HG03442 (cell line): ENCODE measurements around the gene SHOC2.
"Not testable (repeated sequence)": the region's sequence is repeated elsewhere in the genome, so short reads cannot be mapped to it uniquely, and the experiment has no call there.

Experiments used
- ATAC-seq: cut with Tn5 transposase; IDR thresholded peaks from one replicate; pipeline ENCODE4 v1.9.1; 2021; ENCODE audit warnings: mild to moderate bottlenecking, moderate library complexity; ENCODE audit not compliant: unreplicated experiment

The SHOC2 gene

GRCh38 chr10:110901954-110902819 lies 17.2 kb upstream of the SHOC2 start:
- ATAC-seq, result no peak

- ATAC-seq, result peak; percentile 78
Measured at GRCh38 chr10:110903280-110904278, 15.8 kb upstream of the SHOC2 start.

- ATAC-seq, result no peak
Measured at GRCh38 chr10:110910138-110910537, 9.3 kb upstream of the SHOC2 start.

GRCh38 chr10:110912374-110912773 lies 7.0 kb upstream of the SHOC2 start:
- ATAC-seq, result no peak

- no peak for ATAC-seq
Measured at GRCh38 chr10:110914431-110914830, 5.0 kb upstream of the SHOC2 start.

GRCh38 chr10:110915035-110915434 lies 4.4 kb upstream of the SHOC2 start:
- no peak for ATAC-seq

- ATAC-seq, result not testable (repeated sequence)
Measured at GRCh38 chr10:110915600-110915999, 3.8 kb upstream of the SHOC2 start.

GRCh38 chr10:110916554-110917346 lies 2.7 kb upstream of the SHOC2 start:
- ATAC-seq, result no peak

GRCh38 chr10:110918269-110918642 lies 1.1 kb upstream of the SHOC2 start:
- ATAC-seq, result no peak

GRCh38 chr10:110918643-110919348 lies 608 bp upstream of the SHOC2 start, which contains the start of gene BBIP1:
Gene BBIP1, minus strand, starts transcription at chr10:110919180. Its CDS starts 1,023 bp downstream, at chr10:110918157.
- peak; percentile 86 for ATAC-seq

GRCh38 chr10:110919971-110920881 lies 822 bp downstream of the SHOC2 start:
- ATAC-seq, result peak; percentile 24

GRCh38 chr10:110923856-110924493 lies 4.6 kb downstream of the SHOC2 start:
- ATAC-seq, result no peak

- ATAC-seq, result no peak
Measured at GRCh38 chr10:110927461-110927860, 8.1 kb downstream of the SHOC2 start.

GRCh38 chr10:110931769-110932381 lies 12.5 kb downstream of the SHOC2 start:
- no peak for ATAC-seq

- ATAC-seq, result no peak
Measured at GRCh38 chr10:110932505-110933180, 13.2 kb downstream of the SHOC2 start.

- no peak for ATAC-seq
Measured at GRCh38 chr10:110936757-110937156, 17.4 kb downstream of the SHOC2 start.

- no peak for ATAC-seq
Measured at GRCh38 chr10:110939419-110939818, 20.0 kb downstream of the SHOC2 start.
